K562 (cell line): ENCODE results near the gene C22orf39. TPM values are rescaled to one million over a fixed set of nuclear protein-coding genes. Genes with fewer than 3 reads are reported as not detected.

ENCODE experiments used
- ATF1 ChIP-seq, 2 experiments: fragments of 450-650 bp in 1 of 2; IDR thresholded peaks; 2 replicates each; pipeline ENCODE4 v1.6.1; 2016; ENCODE audit warnings: missing compliant biosample characterization in 1 of 2, missing genetic modification characterization in 1 of 2
- HDGF ChIP-seq: fragments of 450-650 bp; IDR thresholded peaks from 2 replicates; pipeline ENCODE4 v1.6.1; 2016
- PBX2 ChIP-seq, 2 experiments: IDR thresholded peaks in 1 of 2; conservative IDR thresholded peaks in 1 of 2; 2 replicates each; pipeline ENCODE4 v1.6.1; 2016; ENCODE audit warnings: low read depth in 2 of 2, mild to moderate bottlenecking in 1 of 2, missing compliant biosample characterization in 1 of 2, missing genetic modification characterization in 1 of 2, moderate library complexity in 1 of 2
- RAD21 ChIP-seq, 2 experiments: fragments of 250-450 bp in 1 of 2; fragments of 450-650 bp in 1 of 2; sonication (Bioruptor Pico) in 1 of 2; formaldehyde crosslinking in 1 of 2; IDR thresholded peaks in 1 of 2; conservative IDR thresholded peaks in 1 of 2; 2 replicates each; pipeline versions ENCODE4 v1.4.0 to v1.8.0; 2020 to 2022; ENCODE audit warnings: mild to moderate bottlenecking in 2 of 2, moderate library complexity in 1 of 2
- ZNF143 ChIP-seq: sonication (generic); formaldehyde crosslinking; IDR thresholded peaks from 2 replicates; pipeline ENCODE4 v1.9.0; 2022; ENCODE audit warnings: mild to moderate bottlenecking, missing genetic modification reagents
- ZNF165 ChIP-seq: fragments of 250-450 bp; sonication (Bioruptor Pico); IDR thresholded peaks from 2 replicates; pipeline ENCODE4 v1.4.0; 2020; ENCODE audit warnings: borderline replicate concordance
- polyA plus RNA-seq, 8 experiments: library from polyadenylated mRNA; depleted of rRNA in 4 of 8; stranded (reverse) in 5 of 8; unstranded in 3 of 8; fragments of >200 nt; fragmentation: Nextera tagmentation in 2 of 8; fragmentation: Illumina TruSeq in 1 of 8; extraction: Ambion mirVana in 2 of 8; extraction: Trizol in 1 of 8; gene quantifications; 2 replicates each; pipeline versions ENCODE4 v1.2.1 to v1.2.3, GENCODE V29; 2011 to 2014; ENCODE audit warnings: inconsistent platforms in 1 of 8, missing spikeins in 1 of 8
- total RNA-seq, 7 experiments: library from RNA; depleted of rRNA in 6 of 7; stranded (reverse); fragments of >200 nt in 6 of 7; fragmentation: Illumina TruSeq in 2 of 7; extraction: Trizol in 2 of 7; gene quantifications; 2 replicates each; pipeline versions ENCODE4 v1.2.1 to v1.2.3, GENCODE V29; 2011 to 2021; ENCODE audit warnings: low replicate concordance in 1 of 7

Gene C22orf39
- total and polyA plus RNA-seq, 9 of the 15 experiments (the other 6 are each of a cell fraction or from before 2014, with no cell fraction given): 20.4 to 139 (median 66.8) TPM

- peak in 1 of 2 experiments; percentile 42; a peak in 2 of 4 replicates for TF ChIP-seq RAD21 (CRISPR knock-in tag; conservative IDR thresholded peaks at IDR 0.05 in 1 of 2, IDR thresholded peaks at IDR 0.05 in 1 of 2)
- TF ChIP-seq ZNF165 (CRISPR knock-in tag): peak; percentile 93
- TF ChIP-seq PBX2 (CRISPR knock-in tag; IDR thresholded peaks at IDR 0.05; ENCODE audit: low read depth): no peak
- peak; percentile 85 for TF ChIP-seq PBX2 (tag; conservative IDR thresholded peaks at IDR 0.05; ENCODE audit: low read depth)
- TF ChIP-seq ZNF143 (CRISPR knock-in tag): no peak
- TF ChIP-seq HDGF: no peak
- TF ChIP-seq ATF1 (CRISPR knock-in tag; IDR thresholded peaks at IDR 0.05): no peak
- TF ChIP-seq ATF1 (tag; IDR thresholded peaks at IDR 0.05): peak; percentile 100
These were observed 32.1 kb upstream of the C22orf39 start, which contains the start of gene CDC45 (continued) for GRCh38 chr22:19479355-19480172.
